Kidney tubule cell (primary cell): ENCODE data around the gene ZBTB42.
A peak's percentile ranks its signal among the peaks of the same experiment; 100 is the strongest.
"Not testable (repeated sequence)": the region's sequence is repeated elsewhere in the genome, so short reads cannot be mapped to it uniquely, and the experiment has no call there.

Source experiments
- DNase-seq: peaks from one replicate; pipeline ENCODE4 v3.0.0-alpha.2; 2018; ENCODE audit warnings: low spot score

The ZBTB42 gene

DNA sequence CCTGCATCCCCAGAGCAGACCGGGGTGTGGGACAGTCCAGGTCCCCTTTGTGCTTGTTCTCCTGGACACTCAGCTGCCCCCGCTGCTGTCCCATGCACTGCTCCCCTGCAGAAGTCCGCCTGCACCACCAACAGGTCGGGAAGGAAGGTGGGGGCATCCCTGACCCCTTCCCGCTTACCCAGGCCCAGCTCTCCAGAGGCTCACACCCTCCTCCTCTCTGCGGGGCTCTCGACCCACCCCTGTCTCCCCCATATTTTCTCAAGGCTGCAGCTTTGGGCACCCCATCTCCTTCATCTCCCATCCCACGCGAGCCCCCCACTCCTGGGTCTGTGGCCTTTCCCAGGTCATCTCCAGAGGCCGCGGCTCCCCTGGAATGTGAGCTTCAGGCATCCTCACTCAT, 9.4 kb downstream of the ZBTB42 start:
- DNase-seq = no peak

DNA sequence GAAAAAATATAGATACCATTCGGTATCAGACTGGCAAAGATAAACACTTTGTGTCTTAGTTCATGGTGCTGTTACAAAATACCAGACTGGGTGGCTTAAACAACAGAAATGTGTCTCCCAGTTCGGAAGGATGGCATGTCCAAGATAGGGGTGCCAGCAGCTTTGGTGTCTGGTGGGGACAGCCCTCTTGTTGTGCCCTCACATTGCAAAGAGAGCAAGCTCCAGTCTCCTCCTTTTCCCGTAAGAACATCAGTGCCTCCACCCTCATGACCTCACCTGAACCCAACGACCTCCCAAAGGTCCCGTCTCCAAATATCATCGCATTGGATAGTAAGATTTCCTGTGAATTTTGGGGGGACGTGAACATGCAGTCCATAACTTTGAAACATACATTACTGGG, 12.4 kb downstream of the ZBTB42 start:
- DNase-seq = no peak

DNA sequence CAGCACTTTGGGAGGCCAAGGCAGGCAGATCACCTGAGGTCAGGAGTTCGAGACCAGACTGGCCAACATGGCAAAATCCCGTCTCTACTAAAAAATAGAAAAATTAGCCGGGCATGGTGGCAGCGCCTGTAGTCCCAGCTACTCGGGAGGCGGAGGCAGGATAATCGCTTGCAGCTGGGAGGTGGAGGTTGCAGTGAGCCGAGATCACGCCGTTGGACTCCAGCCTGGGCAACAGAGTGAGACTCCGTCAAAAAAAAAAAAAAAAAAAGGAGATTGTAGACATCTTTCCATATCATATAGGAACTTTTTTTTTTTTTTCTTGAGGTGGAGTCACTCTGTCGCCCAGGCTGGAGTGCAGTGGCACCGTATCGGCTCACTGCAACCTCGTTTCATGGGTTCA, 13.8 kb downstream of the ZBTB42 start:
- DNase-seq = not testable (repeated sequence)

DNA sequence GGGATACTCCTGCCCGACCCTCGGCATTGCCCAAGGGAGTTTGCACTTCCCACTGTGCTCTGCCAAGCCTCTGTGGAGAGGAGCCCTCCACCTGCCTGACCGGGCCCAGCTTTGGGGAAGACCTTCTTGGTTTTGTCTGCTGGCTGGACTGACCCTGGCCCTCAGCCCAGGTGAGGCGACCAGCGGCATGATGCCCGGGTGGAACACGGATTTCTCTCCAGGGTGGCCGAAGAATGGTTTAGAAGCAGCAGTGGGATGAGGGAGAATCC, 15.6 kb downstream of the ZBTB42 start:
- DNase-seq = peak; percentile 15

DNA sequence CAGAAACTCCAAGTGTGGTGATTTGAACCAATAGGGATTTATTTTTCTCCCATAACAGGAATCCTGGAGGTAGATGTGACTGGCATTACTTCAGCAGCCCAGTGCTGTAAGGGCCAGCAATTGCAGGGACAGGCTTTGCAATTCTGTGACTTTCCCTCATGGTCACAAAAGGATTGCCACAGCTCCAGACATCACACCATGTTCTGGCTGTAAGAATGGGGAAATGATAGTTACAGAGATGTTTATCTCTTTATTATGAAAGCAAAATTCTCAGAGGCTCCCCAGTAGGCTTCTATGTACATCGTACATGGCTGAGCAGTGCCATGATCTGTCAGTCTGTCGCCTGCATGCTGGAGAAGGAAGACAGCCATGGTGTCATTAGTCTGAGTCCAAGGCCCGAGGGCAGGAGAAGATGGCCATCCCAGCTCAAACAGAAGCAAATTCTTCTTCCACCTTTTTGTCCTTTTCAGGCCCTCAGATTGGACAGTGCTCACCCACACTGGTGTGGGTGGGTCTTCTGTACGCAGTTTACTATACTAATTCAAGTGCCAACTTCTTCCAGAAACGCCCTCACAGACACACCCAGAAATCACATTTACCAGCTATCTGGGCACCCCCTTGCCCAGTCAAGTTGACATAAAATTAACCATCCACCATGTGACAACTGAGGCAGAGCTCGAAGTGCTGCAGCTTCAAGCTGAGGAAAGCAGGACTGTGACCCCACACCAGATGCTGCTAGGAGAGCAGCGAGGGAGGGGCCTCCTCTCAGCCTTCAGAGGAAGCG, 17.2 kb downstream of the ZBTB42 start:
- no peak for DNase-seq

DNA sequence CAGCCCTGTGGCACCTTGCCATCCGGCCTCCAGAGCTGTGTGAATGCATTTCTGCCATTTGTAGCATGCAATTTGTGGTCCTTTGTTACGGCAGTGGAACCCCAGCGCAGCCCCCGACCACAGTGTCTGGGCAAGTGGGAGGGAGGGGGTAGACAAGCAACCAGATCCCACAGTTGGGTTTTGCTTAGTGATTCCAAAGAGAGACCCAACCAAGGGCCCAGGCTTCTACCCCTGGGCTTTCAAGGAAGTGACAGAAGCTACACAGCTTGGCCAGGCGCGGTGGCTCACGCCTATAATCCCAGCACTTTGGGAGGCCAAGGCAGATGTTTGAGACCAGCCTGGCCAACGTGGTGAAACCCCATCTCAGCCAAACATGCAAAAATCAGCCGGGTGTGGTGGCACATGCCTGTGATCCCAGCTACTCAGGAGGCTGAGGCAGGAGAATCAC, 17.8 kb downstream of the ZBTB42 start:
- no peak for DNase-seq

DNA sequence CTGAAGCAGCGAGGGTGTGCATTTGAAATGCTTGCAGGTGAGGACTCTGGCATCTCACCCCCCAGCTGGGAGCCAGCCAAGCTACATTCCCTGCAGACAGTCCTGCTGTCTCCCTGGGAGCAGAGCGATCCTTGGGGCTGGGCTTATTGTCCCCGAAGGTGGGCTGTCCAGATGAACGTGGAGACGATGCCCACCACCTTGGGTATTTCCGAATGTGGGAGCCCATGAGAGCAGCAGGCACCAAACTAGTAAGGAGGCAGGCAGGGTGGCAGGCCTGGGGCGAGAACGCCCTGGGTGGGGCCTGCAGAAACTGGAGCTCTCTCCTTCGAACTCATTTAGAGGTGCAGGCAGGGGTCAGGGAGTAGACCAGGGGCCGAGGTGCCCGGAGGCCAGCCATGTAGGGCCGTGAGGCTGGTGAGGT, 18.5 kb downstream of the ZBTB42 start:
- no peak for DNase-seq

DNA sequence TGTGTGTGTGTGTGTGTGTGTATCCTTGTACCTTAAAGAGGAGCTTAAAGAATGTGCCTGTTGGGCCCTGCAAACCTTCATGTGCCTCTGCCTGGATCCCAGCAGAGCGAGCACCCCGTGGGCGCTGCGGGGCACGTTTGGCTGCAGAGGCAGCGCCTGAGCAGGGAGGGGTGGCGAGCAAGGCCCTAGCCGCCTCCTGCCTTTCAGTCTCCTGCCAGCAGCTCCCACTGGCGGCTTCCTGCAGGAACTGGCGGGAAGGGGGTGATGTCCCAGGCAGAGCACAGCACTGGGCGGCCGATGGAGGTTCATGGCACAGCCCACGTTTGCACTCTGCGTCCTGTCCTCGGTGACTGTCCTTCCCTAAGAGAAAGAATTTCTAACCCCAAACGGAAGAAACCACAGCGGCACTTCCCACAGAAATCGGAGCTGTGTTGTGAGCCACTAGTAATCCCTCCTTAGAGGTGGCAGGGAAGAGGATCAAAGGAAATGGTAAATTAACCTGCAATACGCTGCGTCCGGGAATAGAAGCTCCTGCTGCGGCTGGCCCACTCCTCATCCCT, 19.8 kb downstream of the ZBTB42 start:
- DNase-seq = peak; percentile 77

DNA sequence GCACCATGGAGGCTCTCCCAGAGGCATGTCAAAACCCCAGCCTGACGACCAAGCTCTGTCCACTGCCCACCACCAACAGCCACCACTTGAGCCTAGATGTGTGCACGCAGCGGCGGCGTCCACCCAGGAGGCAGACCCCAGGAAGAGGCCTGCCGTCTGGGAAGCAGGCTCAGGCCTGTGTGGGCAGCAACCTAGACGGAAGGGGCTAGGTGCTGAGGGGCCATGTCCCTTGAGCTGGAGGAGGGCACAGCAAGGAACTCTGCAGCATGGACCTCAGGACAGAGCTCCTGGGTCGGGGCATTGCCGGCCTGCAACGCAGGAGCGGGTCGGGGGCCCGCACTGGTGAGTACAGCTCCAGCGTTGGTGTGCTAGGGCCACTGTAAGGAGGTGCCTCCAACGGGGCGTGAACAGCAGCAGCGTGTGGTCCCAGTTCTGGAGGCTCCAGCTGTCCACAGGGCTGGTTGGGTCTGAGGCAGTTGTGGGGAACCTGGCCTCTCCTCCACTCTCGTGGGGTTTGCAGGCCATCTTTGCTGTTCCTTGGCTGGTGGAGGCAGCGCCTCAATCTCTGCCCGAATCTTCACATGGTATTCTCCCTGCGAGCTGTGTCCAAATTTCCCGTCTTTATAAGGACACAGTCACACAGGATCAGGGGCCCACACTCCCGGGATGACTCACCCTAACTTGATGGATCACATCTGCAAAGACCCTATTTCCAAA, 20.5 kb downstream of the ZBTB42 start:
- DNase-seq = no peak

DNA sequence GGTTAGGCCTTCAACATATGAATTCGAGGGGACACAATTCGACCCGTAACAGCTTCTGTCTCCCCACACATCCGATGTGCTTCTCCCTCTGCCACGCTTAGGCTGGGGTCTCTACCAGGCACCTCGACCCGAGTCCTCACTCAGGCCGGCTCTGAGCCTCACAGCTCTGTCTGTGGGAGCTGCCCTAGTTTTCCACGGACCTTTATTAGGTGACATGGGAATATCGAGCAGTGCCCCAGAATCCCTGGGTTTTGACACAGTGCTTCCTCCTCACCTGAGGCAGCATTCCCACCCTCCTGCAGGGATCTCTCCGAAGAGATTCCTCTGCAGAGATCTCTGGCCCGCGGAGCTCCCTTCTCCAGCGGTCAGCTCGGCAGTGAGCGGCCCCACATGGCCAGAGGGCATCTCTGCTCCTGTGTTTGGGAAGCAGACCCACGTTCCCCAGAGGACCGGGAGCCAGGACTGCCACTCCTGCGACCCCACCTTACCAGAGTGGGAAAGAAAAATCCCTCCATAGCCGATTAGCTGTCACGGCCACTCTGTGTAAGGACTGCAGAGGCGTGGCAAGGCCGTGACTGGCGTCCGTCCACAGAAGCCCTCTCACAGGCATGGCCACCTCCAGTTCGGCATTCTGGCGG, 21.2 kb downstream of the ZBTB42 start:
- no peak for DNase-seq

DNA sequence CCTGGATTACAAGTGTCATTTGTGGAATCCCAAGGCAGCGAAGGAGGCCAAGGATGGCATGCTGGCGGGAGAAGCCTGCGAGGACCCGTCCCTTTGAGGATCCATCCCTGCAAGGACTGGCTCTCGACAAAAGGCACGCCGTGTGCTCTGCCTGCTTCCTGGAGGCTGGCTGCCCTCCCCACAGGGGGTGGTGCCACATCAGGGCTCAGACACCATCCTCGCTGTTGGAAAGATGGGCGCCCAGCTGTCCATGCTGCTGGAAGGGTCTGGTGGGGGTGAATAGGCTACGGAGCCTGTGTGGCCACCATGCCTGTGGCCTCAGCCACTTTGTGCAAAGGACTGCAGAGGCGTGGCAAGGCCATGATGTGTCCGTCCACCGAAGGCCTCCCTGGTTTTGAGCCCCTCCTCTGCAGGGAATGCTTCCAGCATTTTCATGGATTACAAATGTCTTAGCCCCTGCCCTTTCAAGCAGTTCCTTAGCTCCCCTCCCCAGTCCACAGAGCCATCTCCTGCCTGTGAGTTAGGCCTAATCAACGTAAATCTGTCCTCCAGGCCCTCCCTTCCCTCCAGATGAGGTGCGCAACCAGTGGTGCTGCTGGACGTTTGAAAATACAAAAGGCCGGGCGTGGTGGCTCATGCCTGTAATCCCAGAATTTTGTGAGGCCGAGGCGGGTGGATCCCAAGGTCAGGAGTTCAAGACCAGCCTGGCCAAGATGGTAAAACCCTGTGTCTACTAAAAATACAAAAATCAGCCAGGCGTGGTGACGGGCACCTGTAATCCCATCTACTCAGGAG, 22.1 kb downstream of the ZBTB42 start:
- DNase-seq = no peak

DNA sequence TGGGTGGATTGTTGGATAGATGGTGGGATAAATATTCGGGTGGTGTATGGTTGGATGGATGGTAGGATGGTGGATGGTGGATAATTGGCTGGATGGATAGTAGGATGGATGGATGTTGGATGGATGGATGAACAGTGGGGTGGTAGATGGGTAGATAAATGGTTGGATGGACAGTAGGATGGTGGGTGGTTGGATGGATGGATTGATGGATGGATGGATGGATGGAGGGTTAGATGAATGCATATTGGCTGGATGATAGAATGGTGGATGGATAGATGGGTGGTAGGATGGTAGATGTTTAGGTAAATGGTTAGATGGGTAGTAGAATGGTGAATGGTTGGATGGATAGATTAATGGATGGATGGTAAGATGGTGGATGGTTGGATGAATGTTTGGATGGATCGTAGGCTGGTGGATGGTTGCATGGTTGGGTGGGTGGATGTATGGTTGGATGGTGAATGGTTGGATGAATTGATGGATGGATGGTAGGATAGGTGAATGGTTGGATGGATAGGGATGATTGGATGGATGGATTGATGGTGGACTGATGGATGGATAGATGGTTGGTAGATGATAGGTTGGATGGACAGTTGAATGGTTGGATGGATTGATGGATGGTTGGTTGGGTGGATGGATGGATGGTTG, 23.6 kb downstream of the ZBTB42 start:
- DNase-seq = no peak

DNA sequence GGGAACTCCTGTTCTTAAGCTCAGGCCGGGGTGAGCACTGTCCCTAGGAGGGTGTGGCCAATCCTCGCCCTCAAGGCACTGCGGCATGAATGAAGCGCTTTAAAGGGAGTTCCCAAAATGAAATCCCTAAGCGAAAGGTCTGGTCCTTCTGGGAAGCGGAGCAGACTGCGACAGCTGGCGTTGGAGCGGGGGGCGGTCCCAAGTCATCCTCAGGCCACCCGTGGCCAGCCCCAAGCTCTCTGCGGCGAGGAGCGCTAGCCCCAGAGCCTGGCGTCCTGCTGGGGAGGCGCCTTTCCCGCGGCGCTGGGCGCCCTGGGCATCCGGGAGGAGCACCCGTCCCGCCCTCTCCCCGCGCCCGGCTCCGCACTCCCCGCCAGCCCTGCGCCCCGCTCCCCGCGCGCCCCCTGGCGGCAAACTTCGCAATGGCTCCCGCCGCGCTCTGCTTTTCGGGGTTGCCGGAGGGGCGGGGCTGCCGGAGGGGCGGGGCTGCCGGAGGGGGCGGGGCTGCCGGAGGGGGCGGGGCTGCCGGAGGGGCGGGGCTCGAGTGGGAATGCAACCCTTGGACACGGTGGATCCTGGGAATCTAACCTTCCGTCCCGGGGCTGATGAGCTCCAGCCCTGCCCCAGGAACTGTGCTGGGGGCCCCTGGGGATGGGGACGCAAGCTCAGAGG, 25.4 kb downstream of the ZBTB42 start:
- peak; percentile 82 for DNase-seq

DNA sequence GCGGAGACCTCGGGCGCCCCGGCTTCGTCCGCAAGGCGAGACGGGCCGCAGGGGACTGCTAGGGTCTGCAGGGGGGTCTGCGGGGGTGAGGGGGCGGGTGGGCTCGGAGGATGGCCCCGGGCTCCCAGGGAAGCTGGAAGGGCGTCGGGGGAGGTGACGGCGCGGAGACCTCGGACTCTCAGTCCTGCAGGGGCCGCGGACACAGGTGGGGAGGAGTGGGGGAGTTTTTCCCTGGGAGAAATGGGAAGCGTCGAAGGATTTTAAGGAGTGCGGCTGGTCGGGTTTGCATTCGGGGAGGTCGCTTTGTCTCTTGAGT, 25.9 kb downstream of the ZBTB42 start:
- DNase-seq = no peak

DNA sequence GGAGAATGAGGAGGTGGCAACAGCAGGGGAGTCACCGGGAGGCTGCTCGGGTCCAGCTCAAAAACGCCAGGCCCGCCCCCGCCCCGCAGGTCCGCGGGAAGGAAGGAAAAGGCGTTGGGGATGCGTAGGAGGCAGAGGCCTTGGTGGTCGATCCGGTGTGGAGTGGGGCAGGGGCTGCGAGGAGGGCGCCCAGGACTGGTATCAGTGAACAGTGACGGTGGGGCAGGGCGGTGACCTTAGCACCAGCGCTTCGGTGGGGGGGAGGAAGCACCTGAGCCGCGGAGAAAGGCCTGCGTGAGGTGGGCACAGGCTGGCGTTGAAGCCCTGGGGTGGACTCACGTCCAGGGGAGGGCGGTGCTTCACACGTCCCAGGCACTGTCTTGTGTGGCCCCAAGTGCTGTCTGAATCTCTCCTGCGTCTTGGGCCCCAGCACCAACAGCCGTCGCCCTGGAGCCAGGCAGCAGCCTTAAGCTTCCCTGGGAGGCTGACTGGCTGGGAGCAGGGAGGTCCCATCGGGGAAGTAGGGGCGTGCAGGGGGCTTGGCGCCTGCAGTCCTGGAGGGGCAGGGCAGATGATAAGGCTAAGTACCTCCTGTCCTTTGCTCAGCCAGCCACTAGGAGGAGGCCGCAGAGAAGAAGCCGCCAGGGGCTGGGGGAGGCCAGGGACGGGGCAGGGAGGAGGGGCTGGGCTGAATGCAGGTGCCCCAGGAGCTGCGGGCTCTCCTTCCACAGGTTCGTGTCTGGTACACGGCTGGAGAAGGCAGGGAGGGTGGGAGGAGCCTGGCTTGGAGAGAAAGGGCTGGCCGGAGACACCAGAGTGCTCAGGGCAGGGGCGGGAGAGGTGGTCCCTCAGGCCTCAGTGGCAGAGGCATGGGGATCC, 26.5 kb downstream of the ZBTB42 start:
- peak; percentile 64 for DNase-seq

DNA sequence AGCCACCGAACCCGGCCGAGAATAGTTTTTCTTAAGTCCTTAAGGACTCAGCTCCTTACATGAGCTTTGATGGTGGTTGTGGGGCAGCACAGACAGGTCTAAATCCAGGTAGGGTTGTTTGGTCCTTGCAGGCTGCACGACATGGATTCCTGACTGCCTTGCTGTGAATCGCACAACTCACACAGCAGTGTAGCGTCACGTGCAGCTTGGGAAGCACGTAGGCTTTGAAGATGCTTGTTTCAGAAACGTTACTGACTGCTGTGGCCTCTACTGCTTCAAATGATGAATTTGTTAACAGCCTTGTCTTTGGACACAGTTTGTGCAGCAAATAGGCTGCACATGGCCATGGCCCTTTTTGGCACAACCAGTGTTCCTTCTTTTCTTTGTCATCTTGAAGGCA, 29.9 kb downstream of the ZBTB42 start:
- DNase-seq = no peak

DNA sequence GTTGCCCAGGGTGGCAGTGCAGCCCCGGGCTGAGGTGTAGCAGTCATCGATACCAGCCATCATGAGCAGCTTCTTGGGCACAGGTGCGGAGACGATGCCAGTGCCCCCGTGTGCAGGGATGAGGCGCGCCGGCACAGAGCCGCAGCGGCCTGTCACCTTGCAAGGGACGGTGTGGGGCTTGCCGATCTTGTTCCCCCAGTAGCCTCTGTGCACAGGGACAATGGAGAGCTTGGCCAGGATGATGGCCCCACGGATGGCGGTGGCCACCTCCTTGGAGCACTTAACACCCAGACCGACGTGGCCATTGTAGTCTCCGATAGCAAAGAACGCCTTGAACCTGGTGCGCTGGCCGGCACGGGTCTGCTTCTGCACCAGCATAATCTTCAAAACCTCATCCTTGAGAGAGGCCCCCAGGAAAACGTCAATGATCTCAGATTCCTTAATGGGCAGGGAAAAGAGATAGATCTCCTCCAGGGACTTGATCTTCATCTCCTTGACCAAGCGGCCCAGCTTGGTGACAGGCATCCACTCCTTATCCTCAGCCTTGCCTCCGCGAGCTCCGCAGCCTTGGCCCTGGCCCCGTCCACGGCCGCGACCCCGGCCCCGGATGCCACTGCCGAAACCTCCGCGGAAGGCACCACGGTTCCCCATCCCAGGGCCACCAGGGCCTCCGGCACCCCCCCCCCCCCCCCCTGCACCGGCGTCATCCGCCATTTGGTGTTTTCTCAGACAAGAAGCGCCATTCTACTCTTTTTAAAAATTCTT, 35.5 kb downstream of the ZBTB42 start:
- not testable (repeated sequence) for DNase-seq

DNA sequence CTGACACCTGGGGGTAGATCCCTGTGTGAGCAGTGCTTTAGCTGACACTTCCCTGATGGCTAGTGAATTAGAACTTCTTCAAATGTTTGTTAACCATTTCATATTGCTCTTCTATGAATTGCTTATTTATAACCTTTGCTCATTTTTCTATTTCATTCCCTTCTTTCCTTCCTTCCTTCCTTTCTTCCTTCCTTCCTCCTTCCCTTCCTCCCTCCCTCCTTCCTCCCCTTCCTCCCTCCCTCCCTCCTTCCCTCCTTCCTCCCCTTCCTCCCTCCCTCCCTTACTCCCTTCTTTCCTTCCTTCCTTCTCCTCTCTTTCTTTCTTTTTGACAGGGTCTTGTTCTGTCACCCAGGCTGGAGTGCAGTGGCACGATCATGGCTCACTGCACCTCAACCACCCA, 40.8 kb downstream of the ZBTB42 start:
- DNase-seq = no peak

DNA sequence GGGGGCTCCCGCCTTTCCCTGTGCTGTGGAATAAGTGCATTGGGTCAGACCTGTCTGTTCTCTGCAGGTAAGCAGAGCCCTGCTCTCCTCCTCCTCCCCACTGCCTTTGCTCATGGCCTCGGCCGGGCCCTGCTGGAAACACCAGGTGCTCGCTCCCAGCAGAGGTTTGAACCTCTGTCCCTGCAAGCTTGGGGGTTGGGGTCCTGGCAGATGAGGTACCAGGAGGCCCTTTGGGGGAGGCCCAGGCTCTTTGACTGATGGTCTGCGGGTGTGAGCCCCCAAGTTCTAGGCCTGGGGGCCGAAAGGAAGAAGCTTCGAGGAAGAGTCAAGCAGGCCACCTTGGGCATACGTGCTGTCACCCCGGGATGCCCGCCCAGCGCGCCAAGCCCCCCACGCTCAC, 42.1 kb downstream of the ZBTB42 start:
- DNase-seq = no peak
